ENCODE measurements around the gene PLEKHD1. TPM values are rescaled to one million over a fixed set of nuclear protein-coding genes. Genes with fewer than 3 reads are reported as not detected.
A peak's percentile ranks its signal among the peaks of the same experiment; 100 is the strongest.

PLEKHD1 gene
- total and polyA plus RNA-seq, 2 of the 8 experiments (the other 6 are each of a cell fraction or from before 2014, with no cell fraction given): 0.24 to 0.48 TPM

DNA sequence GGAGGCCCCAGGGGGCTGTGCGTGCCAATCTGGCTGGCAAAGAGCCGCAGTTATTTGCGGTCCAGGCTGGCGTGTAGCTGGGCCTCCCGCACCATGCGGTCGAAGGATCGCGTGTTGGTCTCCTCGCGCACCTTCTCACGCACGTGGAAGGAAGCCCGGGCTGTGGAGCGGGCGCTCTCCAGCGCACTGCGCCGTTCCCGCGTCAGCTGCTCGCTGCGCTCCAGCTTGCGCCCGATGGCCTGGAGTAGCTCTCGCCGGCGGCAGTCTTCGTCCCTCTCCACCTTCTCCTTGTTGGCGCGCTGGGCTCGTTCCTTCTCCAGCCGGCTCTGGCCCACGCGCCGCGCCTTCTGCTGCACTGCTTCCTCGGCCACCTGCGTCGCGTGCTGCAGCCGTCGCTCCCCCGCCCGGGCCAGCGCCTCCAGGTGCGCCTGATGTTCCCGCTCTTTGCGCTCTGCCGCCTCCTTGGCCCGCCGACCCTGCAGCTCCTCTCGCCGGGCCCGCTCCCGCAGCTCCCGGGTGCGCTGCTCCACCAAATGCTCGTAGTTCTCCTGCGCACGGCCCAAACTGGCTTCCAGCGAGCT is 87.0 kb downstream of the PLEKHD1 start (continued):
- TF ChIP-seq NANOG (IDR thresholded peaks at IDR 0.05; ENCODE audit: insufficient read depth, low read depth, low read length, poor library complexity, severe bottlenecking): no peak
- no peak for TF ChIP-seq CTBP2 (IDR thresholded peaks at IDR 0.05; ENCODE audit: borderline replicate concordance, insufficient read depth, insufficient read length, low read length)
- TF ChIP-seq TAF1 (IDR thresholded peaks at IDR 0.05; ENCODE audit: low read depth, low read length): 0 out of 2 replicates have a peak, but pooled peaks have one; percentile 6
- TF ChIP-seq SUZ12 (IDR thresholded peaks at IDR 0.05; ENCODE audit: low read length): peak; percentile 47; the same call in 1 of the 2 replicates
- no peak for TF ChIP-seq RNF2 (IDR thresholded peaks at IDR 0.05; ENCODE audit: borderline replicate concordance, low read depth, low read length, missing control alignments, poor library complexity, severe bottlenecking)
- no peak for TF ChIP-seq SP1 (IDR thresholded peaks at IDR 0.05; ENCODE audit: low read depth, low read length)
- TF ChIP-seq, protein P1, sequence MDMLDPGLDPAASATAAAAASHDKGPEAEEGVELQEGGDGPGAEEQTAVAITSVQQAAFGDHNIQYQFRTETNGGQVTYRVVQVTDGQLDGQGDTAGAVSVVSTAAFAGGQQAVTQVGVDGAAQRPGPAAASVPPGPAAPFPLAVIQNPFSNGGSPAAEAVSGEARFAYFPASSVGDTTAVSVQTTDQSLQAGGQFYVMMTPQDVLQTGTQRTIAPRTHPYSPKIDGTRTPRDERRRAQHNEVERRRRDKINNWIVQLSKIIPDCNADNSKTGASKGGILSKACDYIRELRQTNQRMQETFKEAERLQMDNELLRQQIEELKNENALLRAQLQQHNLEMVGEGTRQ (IDR thresholded peaks at IDR 0.05; ENCODE audit: low read length): no peak
- TF ChIP-seq JUN (IDR thresholded peaks at IDR 0.05; ENCODE audit: low read depth, low read length): no peak
- TF ChIP-seq KDM1A (IDR thresholded peaks at IDR 0.05; ENCODE audit: borderline replicate concordance, low read length): no peak
- TF ChIP-seq, protein P2, sequence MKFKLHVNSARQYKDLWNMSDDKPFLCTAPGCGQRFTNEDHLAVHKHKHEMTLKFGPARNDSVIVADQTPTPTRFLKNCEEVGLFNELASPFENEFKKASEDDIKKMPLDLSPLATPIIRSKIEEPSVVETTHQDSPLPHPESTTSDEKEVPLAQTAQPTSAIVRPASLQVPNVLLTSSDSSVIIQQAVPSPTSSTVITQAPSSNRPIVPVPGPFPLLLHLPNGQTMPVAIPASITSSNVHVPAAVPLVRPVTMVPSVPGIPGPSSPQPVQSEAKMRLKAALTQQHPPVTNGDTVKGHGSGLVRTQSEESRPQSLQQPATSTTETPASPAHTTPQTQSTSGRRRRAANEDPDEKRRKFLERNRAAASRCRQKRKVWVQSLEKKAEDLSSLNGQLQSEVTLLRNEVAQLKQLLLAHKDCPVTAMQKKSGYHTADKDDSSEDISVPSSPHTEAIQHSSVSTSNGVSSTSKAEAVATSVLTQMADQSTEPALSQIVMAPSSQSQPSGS (IDR thresholded peaks at IDR 0.05; ENCODE audit: low read length): no peak
- TF ChIP-seq FOSL1 (IDR thresholded peaks at IDR 0.05; ENCODE audit: insufficient read depth, low read depth, low read length): no peak
- no peak for TF ChIP-seq TAF7 (optimal IDR thresholded peaks at IDR 0.05; ENCODE audit: borderline replicate concordance, low read depth, low read length)
- TF ChIP-seq POU5F1 (IDR thresholded peaks at IDR 0.05; ENCODE audit: low read depth, low read length): no peak
